ENCODE measurements around the gene PSENEN.

DNA sequence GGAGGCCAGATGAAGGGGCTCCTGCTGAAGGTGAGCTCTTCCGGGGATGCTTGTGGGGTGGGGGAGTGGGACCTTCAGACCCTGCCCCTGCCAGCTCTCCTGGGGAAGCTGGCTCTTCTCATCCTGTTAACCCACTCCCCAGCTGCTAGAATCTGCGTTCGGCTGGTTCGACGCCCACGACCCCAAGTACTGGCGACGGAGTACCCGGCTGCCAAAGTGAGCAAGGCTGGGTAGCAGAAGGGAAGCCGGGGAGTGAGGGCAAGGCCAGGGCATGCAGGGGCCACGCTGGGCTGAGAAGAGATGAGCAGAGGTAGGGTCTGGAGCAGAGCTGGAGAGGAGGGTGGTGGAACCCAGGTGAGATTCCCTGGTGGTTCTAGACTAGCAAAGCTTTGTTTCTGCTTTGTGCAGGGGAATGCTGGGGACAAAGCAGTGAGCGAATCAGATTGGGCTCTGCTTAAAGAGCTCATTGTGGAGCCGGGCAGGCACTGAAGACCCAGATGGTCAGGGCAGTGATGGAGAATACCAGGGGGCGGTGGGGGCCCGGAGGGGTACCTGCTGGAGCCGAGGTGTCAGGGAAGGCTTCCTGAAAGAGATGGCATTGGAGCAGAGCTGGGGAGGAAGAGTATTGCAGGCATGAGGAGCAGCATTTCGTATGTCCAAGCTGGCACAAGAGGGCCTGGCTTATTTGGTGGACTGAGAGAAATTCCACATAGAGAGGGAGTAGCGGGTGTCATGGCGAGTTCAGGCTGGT, 17.3 kb upstream of the PSENEN start:
- TF ChIP-seq EZH2 (IDR thresholded peaks at IDR 0.05; ENCODE audit: low read length, missing control alignments) (no peak), CTCF (conservative IDR thresholded peaks at IDR 0.05 in 1 of 2, IDR thresholded peaks at IDR 0.05 in 1 of 2; ENCODE audit: low read depth in 1 of 2, low read length in 2 of 2) (no peak)

All from fibroblast of lung (primary cell).